Muscle of leg (tissue), 11 donors: ENCODE data around the gene C5orf22. TPM values are rescaled to one million over a fixed set of nuclear protein-coding genes. Genes with fewer than 3 reads are reported as not detected.

Experiments used
- DNase-seq: peaks from one replicate; pipeline ENCODE4 v3.0.0; 2013
- H3K27ac ChIP-seq: one replicate; pipeline ENCODE4 v1.5.1; 2013; ENCODE audit warnings: mild to moderate bottlenecking, low read length, control low read depth
- H3K27me3 ChIP-seq: one replicate; pipeline ENCODE4 v1.6.1; 2013; ENCODE audit warnings: low read length; ENCODE audit not compliant: control insufficient read depth, insufficient read depth
- H3K36me3 ChIP-seq: one replicate; pipeline ENCODE4 v1.6.1; 2013; ENCODE audit warnings: low read length; ENCODE audit not compliant: control insufficient read depth, insufficient read depth
- H3K4me1 ChIP-seq: one replicate; pipeline ENCODE4 v1.6.1; 2013; ENCODE audit warnings: low read length; ENCODE audit not compliant: control insufficient read depth, insufficient read depth
- H3K4me3 ChIP-seq: one replicate; pipeline ENCODE4 v1.5.1; 2013; ENCODE audit warnings: low read length, control low read depth
- H3K9me3 ChIP-seq: replicated peaks from 2 replicates; pipeline ENCODE4 v1.6.1; 2013; ENCODE audit warnings: low read depth, low read length; ENCODE audit not compliant: control insufficient read depth
- WGBS: methylation state at CpG from one replicate; pipeline ENCODE4 v1.1.5; 2013; ENCODE audit warnings: missing lambda C conversion rate; ENCODE audit not compliant: insufficient coverage; 5-methylcytosine and 5-hydroxymethylcytosine counted together
- polyA plus RNA-seq, 8 donors: library from polyadenylated mRNA; unstranded; fragments of 120-200 nt; gene quantifications; one replicate each; pipeline versions ENCODE4 v1.2.1 to v1.2.3, GENCODE V29; 2013; ENCODE audit warnings: inconsistent platforms in 1 of 8, low replicate concordance in 1 of 8; ENCODE audit not compliant: insufficient read length in 8 of 8, insufficient read depth in 1 of 8
- total RNA-seq: library from RNA; stranded (reverse); fragments of 120-200 nt; gene quantifications from one replicate; pipeline ENCODE4 v1.2.4, GENCODE V29; 2013

Gene C5orf22
- total and polyA plus RNA-seq, 9 donors = 13.6 to 19.9 (median 16.0) TPM

DNA sequence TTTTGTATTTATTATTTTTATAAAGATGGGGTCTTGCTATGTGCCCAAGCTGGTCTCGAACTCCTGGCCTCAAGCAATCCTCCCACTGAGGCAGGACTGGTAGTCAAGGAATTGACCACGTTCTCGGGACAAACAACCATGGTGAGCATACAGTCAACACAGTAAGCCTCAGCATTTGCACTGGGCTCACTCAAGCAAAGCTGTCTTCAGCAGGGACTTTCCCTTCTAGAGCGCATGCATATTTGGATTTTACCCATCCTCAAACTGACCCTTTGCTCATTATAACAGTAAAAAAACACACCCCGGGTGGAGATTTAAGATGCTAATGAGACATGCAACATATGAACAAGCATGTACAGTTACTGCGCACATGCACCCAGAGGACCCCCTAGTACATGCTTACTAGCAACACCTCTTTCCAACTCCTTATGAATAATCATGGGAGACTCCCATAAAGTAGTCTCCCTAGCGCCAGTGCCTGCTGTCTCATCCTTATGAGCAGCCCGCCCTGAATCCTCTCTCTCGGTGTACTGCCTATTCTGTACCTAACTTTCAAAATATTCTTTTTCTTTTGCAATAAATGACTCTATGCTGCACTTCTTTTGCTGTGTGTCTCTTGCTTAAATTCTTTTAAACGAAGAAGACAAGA lies 41.5 kb downstream of the C5orf22 start:
- 93% methylated on average over 5 of the region's 10 CpGs for WGBS
- no peaks in the 10 kb centered on the region for H3K4me1 ChIP-seq
- no peaks in the 10 kb centered on the region for H3K9me3 ChIP-seq
- no peak overlapping the region for H3K27ac ChIP-seq
- DNase-seq = no peak
- H3K27me3 ChIP-seq = no peaks in the 10 kb centered on the region
- no peaks in the 10 kb centered on the region for H3K36me3 ChIP-seq
- no peak overlapping the region for H3K4me3 ChIP-seq

DNA sequence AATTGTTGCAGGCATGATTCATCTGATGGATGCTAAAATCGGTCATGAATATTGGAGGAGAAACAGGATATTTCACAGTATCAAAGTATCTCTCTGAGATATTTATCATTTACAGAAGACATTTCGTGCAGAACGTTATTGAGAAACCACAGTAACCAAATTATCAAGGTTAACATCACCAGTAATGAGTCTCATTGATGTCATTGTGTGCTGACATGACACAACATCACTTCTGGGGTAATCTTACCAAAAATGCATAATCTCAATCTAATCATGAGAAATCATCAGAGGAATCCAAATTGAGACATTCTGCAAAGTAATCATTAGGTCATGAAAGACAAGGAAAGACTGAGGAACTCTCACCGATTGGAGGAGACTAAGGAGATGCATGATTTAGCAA lies 42.7 kb downstream of the C5orf22 start:
- H3K27me3 ChIP-seq = no peaks in the 10 kb centered on the region
- 78% methylated on average over 1 of the region's 4 CpGs for WGBS

DNA sequence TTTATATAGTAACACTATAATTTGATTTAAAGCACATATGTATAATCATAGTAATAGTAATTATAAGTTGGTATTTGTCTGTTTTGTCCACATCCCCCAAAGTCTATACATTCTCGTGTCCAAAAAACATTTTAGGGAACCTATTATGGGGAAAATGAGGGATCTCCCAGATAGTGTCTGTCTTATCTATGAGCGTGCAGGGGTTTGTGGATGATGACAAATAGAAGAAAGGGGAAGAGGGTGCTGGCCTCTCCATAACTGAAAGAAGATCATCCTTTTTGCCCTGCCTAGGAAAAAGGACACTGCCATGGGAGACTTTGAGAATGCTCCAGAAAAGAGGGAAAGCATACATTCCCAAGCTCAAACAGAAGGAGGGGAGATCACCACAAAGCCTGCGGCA lies 45.3 kb downstream of the C5orf22 start:
- no peaks in the 10 kb centered on the region for H3K27me3 ChIP-seq
- H3K9me3 ChIP-seq = no peaks in the 10 kb centered on the region
- no peak overlapping the region for H3K27ac ChIP-seq
- no peak for DNase-seq
- H3K4me3 ChIP-seq = no peak overlapping the region
- no peaks in the 10 kb centered on the region for H3K4me1 ChIP-seq
- no CpG with 5 or more reads among the region's 3 CpGs for WGBS
- H3K36me3 ChIP-seq = no peaks in the 10 kb centered on the region

More for the DNA sequence above, 42.7 kb downstream of the C5orf22 start:
- no peaks in the 10 kb centered on the region for H3K9me3 ChIP-seq
- no peak overlapping the region for H3K4me3 ChIP-seq
- DNase-seq = no peak
- H3K4me1 ChIP-seq = no peaks in the 10 kb centered on the region
- H3K36me3 ChIP-seq = no peaks in the 10 kb centered on the region
- no peak overlapping the region for H3K27ac ChIP-seq

DNA sequence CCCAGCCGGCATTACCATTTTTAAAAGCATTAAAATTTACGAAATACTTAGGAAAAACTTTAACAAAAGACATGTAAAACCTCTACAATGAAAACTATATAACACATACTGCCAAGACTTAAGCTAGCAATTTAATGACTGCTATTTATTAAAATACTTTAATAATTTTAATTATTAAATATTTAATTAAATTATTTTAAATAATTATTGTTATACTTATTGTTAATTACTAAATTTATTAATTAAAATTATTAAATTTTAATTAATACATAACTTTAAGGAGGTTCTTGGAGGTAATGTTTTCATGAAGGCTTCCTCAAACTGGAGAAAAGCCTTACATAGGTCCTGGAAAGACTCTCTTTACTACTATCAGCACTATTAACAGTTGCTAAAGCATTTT lies 47.5 kb downstream of the C5orf22 start:
- no peak overlapping the region for H3K27ac ChIP-seq
- DNase-seq = no peak
- H3K4me1 ChIP-seq = no peaks in the 10 kb centered on the region
- WGBS = no CpG with 5 or more reads among the region's 2 CpGs
- H3K36me3 ChIP-seq = no peaks in the 10 kb centered on the region
- H3K9me3 ChIP-seq = no peaks in the 10 kb centered on the region
- H3K4me3 ChIP-seq = no peak overlapping the region
- H3K27me3 ChIP-seq = no peaks in the 10 kb centered on the region

DNA sequence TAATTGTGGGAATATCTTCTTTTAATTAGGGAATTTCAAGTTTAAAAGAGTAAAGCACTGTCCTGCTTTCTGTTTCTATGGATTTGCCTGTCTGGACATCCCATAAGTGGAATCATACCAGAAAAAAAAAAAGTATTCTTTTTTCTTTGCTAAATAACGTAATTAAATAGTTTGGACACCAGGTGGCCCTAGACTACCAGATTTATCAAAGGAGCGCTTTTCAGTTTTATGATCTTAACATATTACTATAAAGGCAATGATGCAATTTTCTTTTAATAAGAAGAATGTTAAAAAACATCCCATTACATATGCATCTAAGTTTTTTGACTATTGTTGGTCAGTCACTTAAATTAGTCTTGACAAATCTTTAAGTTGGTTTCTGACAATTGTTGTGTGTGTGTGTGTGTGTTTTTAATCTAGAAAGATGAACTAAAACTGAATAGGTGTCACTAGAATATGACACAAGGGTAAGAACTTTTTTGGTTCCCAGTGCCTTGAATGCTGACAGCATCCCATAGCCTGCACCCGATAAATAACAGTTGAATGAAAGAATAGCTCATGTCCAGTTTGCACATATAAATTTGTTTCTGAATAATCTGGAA lies 49.5 kb downstream of the C5orf22 start:
- no peak overlapping the region for H3K4me3 ChIP-seq
- peaks cover 3% of the 10 kb centered on the region for H3K9me3 ChIP-seq
- H3K4me1 ChIP-seq = no peaks in the 10 kb centered on the region
- DNase-seq = peak; percentile 73
- H3K27me3 ChIP-seq = no peaks in the 10 kb centered on the region
- no peaks in the 10 kb centered on the region for H3K36me3 ChIP-seq
- no CpG with 5 or more reads among the region's 3 CpGs for WGBS
- no peak overlapping the region for H3K27ac ChIP-seq

DNA sequence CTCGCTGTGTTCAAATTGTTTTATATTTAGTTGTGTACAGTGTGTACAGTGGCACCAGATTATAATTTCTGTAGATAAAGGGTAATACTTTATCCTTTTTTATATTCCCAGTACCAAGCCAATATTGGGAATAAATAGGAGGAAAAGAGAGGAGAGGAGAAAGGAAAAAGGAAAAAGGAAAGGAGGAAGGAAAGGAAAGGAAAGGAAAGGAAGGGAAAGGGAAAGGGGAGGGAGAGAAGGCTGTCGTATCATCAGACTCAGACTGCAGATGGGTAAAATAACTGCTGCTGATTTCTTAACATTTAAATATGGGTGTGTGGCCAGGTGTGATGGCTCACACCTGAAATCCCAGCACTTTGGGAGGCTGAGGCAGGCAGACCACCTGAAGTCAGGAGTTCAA lies 51.0 kb downstream of the C5orf22 start:
- no peaks in the 10 kb centered on the region for H3K36me3 ChIP-seq
- no peak overlapping the region for H3K4me3 ChIP-seq
- H3K27ac ChIP-seq = no peak overlapping the region
- WGBS = 71% methylated on average over 1 of the region's 2 CpGs
- peaks cover 3% of the 10 kb centered on the region for H3K9me3 ChIP-seq
- no peaks in the 10 kb centered on the region for H3K4me1 ChIP-seq
- no peak for DNase-seq
- no peaks in the 10 kb centered on the region for H3K27me3 ChIP-seq

DNA sequence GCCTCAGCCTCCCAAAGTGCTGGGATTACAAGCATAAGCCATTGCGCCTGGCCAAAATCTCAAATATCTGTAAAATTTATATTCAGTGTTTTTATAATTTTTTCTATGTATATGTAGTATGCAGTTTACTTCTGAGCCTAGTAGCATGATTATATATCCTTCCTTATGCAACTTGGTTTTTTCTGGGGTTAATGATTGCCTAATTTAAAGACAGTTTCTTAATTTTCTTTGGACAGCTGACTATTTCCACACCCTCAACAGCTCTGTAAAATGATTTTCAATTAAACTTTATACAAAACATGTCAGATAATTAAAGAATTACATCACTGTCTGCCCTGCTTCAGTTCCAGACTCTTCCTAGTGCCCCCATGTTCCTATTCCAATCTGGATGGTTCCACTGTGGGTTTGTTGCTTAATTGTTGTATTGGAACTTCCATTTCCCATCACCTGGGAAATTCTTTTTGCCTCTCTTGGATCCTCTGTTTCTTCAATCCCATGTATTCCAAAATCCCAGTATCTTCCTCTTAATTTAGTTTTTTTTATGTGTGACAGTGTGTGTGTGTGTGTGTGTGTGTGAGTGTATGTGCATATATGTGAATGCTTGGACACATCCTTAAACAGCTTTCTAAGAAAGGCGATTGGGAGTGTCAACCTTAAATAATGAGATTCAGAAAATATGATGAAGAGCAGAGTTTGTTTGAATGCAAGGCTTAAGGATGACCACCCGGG lies 53.2 kb downstream of the C5orf22 start:
- H3K36me3 ChIP-seq = no peaks in the 10 kb centered on the region
- WGBS = 80% methylated on average over 1 of the region's 3 CpGs
- no peaks in the 10 kb centered on the region for H3K4me1 ChIP-seq
- H3K4me3 ChIP-seq = no peak overlapping the region
- no peak overlapping the region for H3K27ac ChIP-seq
- no peak for DNase-seq
- H3K9me3 ChIP-seq = peaks cover 3% of the 10 kb centered on the region
- no peaks in the 10 kb centered on the region for H3K27me3 ChIP-seq

DNA sequence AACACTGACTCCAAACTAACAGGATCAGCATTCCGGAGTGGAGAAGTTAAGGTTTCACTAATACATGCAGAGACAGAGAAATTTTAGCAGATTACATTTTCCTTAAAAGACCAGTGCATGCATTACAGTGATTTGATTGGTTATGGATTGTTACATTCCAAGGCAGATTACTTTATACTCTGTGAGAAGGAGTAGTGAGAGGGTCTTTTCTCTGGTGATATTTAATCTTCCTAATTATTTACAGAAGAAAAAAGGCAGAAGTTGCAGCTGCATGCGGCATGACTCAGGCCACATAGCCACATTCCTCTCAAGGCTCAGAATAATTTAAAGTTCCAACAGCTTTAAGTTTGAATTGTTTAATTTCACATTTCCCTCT lies 53.8 kb downstream of the C5orf22 start:
- Histone ChIP-seq H3K9me3 (peaks cover 3% of the 10 kb centered on the region), H3K36me3 (no peaks in the 10 kb centered on the region), H3K4me3 (no peak overlapping the region), H3K27ac (no peak overlapping the region), H3K4me1 (no peaks in the 10 kb centered on the region), H3K27me3 (no peaks in the 10 kb centered on the region)
- no CpG with 5 or more reads among the region's 2 CpGs for WGBS
- DNase-seq = no peak

DNA sequence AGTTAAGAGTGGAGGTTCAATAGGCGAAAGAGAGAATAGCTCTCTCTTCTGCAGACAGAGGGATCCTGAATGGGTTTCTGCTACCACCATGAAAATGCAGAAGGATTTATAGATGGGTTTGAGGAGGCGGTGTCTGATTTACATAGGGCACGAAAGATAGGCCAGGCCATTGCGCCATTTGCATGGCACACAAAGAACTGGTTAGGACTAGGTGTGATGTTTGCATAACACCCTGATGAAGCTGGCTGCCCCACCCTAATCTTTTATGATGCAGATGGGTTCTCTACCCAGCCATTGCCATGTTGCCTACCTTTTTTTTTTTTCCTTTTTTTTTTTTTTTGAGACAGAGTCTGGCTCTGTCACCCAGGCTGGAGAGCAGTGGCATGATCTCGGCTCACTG lies 55.4 kb downstream of the C5orf22 start:
- WGBS = 93% methylated on average over 3 of the region's 5 CpGs
- H3K9me3 ChIP-seq = peaks cover 3% of the 10 kb centered on the region
- H3K4me1 ChIP-seq = no peaks in the 10 kb centered on the region
- H3K36me3 ChIP-seq = no peaks in the 10 kb centered on the region
- H3K27ac ChIP-seq = no peak overlapping the region
- DNase-seq = no peak
- H3K4me3 ChIP-seq = no peak overlapping the region
- H3K27me3 ChIP-seq = no peaks in the 10 kb centered on the region

DNA sequence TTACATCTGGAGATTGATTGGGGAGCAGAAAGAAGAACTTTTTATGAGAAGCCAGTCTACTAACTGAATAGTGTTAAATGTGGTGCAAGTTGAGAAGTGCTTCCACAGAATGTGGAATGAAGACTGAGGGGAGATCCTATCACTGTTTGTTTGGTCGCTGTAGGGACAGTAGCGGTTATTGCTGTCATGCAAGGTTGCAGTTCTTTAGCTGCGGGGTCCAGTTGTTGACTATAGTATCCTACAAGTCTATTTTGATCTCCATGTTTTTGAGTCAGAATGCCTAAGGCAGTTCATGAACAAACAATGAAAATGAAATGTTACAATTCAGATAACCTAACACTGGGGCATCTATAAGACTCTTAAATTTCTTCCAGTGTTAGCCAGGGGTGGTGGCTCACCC lies 61.6 kb downstream of the C5orf22 start:
- H3K27ac ChIP-seq = no peak overlapping the region

More for the DNA sequence above, 61.6 kb downstream of the C5orf22 start:
- H3K27me3 ChIP-seq = no peaks in the 10 kb centered on the region
- H3K9me3 ChIP-seq = no peaks in the 10 kb centered on the region
- H3K36me3 ChIP-seq = no peaks in the 10 kb centered on the region
- no peak overlapping the region for H3K4me3 ChIP-seq
- no peaks in the 10 kb centered on the region for H3K4me1 ChIP-seq
- DNase-seq = no peak
- no CpG with 5 or more reads among the region's 3 CpGs for WGBS
